ENCODE data around the gene RHOBTB3. TPM values are rescaled to one million over a fixed set of nuclear protein-coding genes. Genes with fewer than 3 reads are reported as not detected.

The RHOBTB3 gene
- total RNA-seq, 1 donor from 2014 or later: 22.8 TPM

DNA sequence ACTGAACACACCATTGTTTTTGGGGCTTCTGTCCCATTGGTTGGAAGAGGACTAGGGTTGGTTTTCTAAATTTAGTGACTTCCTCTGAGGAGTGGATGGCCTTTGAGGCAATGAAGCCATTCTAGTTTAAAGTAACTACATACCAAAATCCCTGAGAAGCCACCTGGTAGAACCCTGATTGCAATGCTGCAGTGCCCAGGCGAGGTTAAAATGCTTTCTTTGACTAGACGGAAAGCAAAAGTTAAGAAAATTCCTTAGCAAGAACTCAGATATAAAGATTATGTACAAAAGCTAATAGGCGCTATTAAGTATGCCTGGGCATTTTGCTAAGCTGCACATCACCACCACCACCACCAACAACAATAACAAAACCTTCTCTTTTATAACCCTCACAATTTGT, 70.8 kb downstream of the RHOBTB3 start:
- H3K27ac Mint-ChIP-seq (ENCODE audit: unreplicated experiment): no peak overlapping the region
- peaks cover under 1% of the 10 kb centered on the region for H3K27me3 Mint-ChIP-seq (ENCODE audit: unreplicated experiment)
- H3K4me3 Mint-ChIP-seq (ENCODE audit: unreplicated experiment): no peak overlapping the region
- DNase-seq (ENCODE audit: low spot score): no peak
- TF ChIP-seq, protein P1, sequence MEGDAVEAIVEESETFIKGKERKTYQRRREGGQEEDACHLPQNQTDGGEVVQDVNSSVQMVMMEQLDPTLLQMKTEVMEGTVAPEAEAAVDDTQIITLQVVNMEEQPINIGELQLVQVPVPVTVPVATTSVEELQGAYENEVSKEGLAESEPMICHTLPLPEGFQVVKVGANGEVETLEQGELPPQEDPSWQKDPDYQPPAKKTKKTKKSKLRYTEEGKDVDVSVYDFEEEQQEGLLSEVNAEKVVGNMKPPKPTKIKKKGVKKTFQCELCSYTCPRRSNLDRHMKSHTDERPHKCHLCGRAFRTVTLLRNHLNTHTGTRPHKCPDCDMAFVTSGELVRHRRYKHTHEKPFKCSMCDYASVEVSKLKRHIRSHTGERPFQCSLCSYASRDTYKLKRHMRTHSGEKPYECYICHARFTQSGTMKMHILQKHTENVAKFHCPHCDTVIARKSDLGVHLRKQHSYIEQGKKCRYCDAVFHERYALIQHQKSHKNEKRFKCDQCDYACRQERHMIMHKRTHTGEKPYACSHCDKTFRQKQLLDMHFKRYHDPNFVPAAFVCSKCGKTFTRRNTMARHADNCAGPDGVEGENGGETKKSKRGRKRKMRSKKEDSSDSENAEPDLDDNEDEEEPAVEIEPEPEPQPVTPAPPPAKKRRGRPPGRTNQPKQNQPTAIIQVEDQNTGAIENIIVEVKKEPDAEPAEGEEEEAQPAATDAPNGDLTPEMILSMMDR (IDR thresholded peaks at IDR 0.05; ENCODE audit: unreplicated experiment): no peak
- H3K36me3 Mint-ChIP-seq (ENCODE audit: low read depth, unreplicated experiment): peaks cover 15% of the 10 kb centered on the region
- no peaks in the 10 kb centered on the region for H3K4me1 Mint-ChIP-seq (ENCODE audit: unreplicated experiment)
- no peaks in the 10 kb centered on the region for H3K9me3 Mint-ChIP-seq (ENCODE audit: unreplicated experiment)

DNA sequence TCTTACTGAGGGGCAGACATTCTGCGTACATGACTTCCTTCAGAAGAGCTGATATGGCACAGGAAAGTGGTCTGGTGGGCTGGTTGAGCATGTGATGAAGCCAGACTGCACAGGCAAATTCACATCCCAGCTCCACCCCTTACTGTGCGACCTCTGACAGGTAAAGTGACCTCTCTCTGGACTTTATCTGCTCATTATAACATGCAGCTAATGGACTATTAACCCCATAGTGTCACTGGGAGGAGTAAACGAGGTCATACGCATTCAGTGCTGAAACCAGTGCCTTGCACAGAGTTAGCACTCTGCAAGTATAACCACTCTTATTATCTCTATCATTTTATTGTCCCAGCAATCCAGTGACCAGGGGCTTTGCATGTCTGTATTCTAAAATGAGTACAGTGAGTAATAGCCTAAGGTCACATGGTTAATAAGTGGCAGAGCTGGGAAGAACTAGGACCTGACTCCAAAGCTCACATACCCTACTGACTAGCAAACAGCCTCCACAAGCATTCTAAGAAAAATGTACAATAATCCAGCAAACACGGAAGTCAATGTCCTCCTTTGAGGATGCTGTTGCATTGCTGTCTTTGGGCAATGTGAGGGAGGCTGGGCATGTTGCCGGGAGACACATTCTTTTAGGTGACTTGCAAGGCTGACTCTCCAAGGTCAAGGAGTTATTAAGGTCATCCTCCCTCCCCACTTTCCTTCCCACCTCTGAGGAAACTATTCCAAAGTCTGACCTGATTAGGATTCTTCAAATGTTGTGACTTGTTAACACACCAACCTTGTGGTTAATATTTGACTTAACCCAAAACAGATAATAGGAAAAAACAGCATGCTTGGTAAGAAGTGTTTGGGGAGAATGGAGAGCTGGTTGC, 72.4 kb downstream of the RHOBTB3 start:
- Mint-ChIP-seq H3K27ac (ENCODE audit: unreplicated experiment) (no peak overlapping the region), H3K27me3 (ENCODE audit: unreplicated experiment) (no peaks in the 10 kb centered on the region), H3K9me3 (ENCODE audit: unreplicated experiment) (no peaks in the 10 kb centered on the region), H3K4me3 (ENCODE audit: unreplicated experiment) (no peak overlapping the region), H3K36me3 (ENCODE audit: low read depth, unreplicated experiment) (peaks cover 15% of the 10 kb centered on the region), H3K4me1 (ENCODE audit: unreplicated experiment) (peaks cover 2% of the 10 kb centered on the region)
- DNase-seq (ENCODE audit: low spot score): no peak
- TF ChIP-seq, protein P1 (IDR thresholded peaks at IDR 0.05; ENCODE audit: unreplicated experiment): no peak

DNA sequence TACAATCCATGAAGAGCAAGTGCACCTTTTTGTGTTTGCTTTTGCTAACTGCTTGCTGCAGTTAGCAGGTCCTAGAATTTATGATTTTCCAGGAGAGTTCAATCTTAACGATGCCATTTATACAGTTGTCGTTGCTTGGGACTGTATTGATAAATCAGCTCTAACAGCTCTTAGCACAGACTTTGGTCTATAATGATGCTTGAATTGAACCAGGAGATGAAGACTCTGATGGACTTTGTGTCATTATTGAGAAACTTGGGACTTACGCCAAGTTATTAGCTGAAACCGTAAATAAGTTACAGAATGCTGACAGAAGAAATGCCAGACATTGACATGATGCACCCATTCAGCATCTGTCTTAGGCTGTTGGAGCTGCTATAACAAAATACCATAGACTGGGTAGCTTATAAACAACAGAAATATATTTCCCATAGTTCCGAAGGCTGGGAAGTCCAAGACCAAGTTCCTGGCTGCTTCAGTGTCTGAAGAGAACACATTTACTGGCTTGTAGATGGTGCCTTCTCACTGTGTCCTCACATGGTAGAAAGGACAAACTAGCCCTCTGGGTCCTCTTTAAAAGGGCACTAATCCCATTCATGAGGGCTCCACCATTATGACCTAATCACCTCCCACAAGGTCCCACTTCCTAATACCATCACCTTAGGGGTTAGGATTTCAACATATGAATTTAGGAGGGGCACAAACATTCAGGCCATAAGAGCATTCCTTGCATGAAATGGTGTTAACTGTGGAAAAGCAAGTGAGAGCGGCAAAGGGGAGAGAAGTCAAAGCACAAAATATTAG, 73.8 kb downstream of the RHOBTB3 start:
- no peak overlapping the region for H3K4me3 Mint-ChIP-seq (ENCODE audit: unreplicated experiment)
- peaks cover 15% of the 10 kb centered on the region for H3K36me3 Mint-ChIP-seq (ENCODE audit: low read depth, unreplicated experiment)
- no peaks in the 10 kb centered on the region for H3K27me3 Mint-ChIP-seq (ENCODE audit: unreplicated experiment)
- TF ChIP-seq, protein P1 (IDR thresholded peaks at IDR 0.05; ENCODE audit: unreplicated experiment): no peak
- no peaks in the 10 kb centered on the region for H3K9me3 Mint-ChIP-seq (ENCODE audit: unreplicated experiment)
- H3K27ac Mint-ChIP-seq (ENCODE audit: unreplicated experiment): no peak overlapping the region
- H3K4me1 Mint-ChIP-seq (ENCODE audit: unreplicated experiment): peaks cover 16% of the 10 kb centered on the region
- DNase-seq (ENCODE audit: low spot score): no peak

DNA sequence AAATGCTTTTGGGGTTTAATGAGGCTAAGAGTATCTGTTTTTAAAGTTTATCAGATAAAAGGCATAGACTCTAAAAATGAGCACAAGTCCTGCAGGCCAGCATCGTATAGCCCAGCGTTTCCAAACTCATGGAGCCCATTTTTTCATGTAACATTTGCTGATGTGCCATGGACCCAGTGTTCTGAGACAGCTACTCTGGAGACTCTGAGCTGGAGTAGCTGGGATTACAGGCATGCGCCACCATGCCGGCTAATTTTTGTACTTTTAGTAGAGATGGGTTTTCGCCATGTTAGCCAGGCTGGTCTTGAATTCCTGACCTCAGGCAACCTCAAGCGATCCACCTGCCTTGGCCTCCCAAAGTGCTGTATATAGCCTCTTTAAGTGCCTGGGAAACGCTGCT, 75.6 kb downstream of the RHOBTB3 start:
- no peak for DNase-seq (ENCODE audit: low spot score)
- no peak overlapping the region for H3K4me3 Mint-ChIP-seq (ENCODE audit: unreplicated experiment)
- H3K4me1 Mint-ChIP-seq (ENCODE audit: unreplicated experiment): peaks cover 19% of the 10 kb centered on the region
- no peaks in the 10 kb centered on the region for H3K9me3 Mint-ChIP-seq (ENCODE audit: unreplicated experiment)
- no peak overlapping the region for H3K27ac Mint-ChIP-seq (ENCODE audit: unreplicated experiment)
- peaks cover 11% of the 10 kb centered on the region for H3K36me3 Mint-ChIP-seq (ENCODE audit: low read depth, unreplicated experiment)
- peaks cover 2% of the 10 kb centered on the region for H3K27me3 Mint-ChIP-seq (ENCODE audit: unreplicated experiment)
- TF ChIP-seq, protein P1 (IDR thresholded peaks at IDR 0.05; ENCODE audit: unreplicated experiment): no peak

Data from endothelial cell (in vitro differentiated cells).